HepG2 (cell line): ENCODE measurements around the gene HLF. TPM values are rescaled to one million over a fixed set of nuclear protein-coding genes. Genes with fewer than 3 reads are reported as not detected.

Experiments used
- ARNTL ChIP-seq: sonication (generic); formaldehyde crosslinking; IDR thresholded peaks from 2 replicates; pipeline ENCODE4 v1.4.0; 2020; ENCODE audit warnings: mild to moderate bottlenecking, missing genetic modification reagents
- EEA1 ChIP-seq: sonication (generic); formaldehyde crosslinking; IDR thresholded peaks from 2 replicates; pipeline ENCODE4 v1.5.1; 2020; ENCODE audit warnings: mild to moderate bottlenecking, missing genetic modification reagents, borderline replicate concordance
- ELK4 ChIP-seq: sonication (generic); formaldehyde crosslinking; IDR thresholded peaks from 2 replicates; pipeline ENCODE4 v1.9.0; 2021; ENCODE audit warnings: missing genetic modification reagents, borderline replicate concordance
- GABPB1 ChIP-seq: IDR thresholded peaks from 2 replicates; pipeline ENCODE4 v1.6.1; 2016; ENCODE audit warnings: mild to moderate bottlenecking, missing genetic modification reagents, moderate library complexity, missing compliant biosample characterization
- HES4 ChIP-seq: sonication (generic); formaldehyde crosslinking; IDR thresholded peaks from 2 replicates; pipeline ENCODE4 v1.9.0; 2021; ENCODE audit warnings: mild to moderate bottlenecking, missing genetic modification reagents, borderline replicate concordance
- HHEX ChIP-seq: IDR thresholded peaks from 2 replicates; pipeline ENCODE4 v1.6.1; 2016; ENCODE audit warnings: control low read depth
- KDM3A ChIP-seq: IDR thresholded peaks from 2 replicates; pipeline ENCODE4 v1.6.1; 2018; ENCODE audit warnings: low read depth, missing compliant biosample characterization
- MED8 ChIP-seq: sonication (generic); formaldehyde crosslinking; IDR thresholded peaks from 2 replicates; pipeline ENCODE4 v1.8.1; 2023; ENCODE audit warnings: mild to moderate bottlenecking, missing genetic modification reagents; ENCODE audit not compliant: insufficient replicate concordance
- MLX ChIP-seq: IDR thresholded peaks from 2 replicates; pipeline ENCODE4 v1.6.1; 2016
- MXI1 ChIP-seq: IDR thresholded peaks from 3 replicates; pipeline ENCODE4 v1.6.1; 2012; ENCODE audit warnings: low read depth, low read length, inconsistent platforms, borderline replicate concordance
- MZF1 ChIP-seq: sonication (generic); formaldehyde crosslinking; IDR thresholded peaks from 2 replicates; pipeline ENCODE4 v1.8.1; 2023; ENCODE audit warnings: mild to moderate bottlenecking, missing genetic modification reagents, borderline replicate concordance
- RBFOX2 ChIP-seq: fragments of 200-400 bp; formaldehyde crosslinking; IDR thresholded peaks from 2 replicates; pipeline ENCODE4 v1.6.1; 2017; ENCODE audit warnings: low read depth, mild to moderate bottlenecking, low read length
- TBX3 ChIP-seq: fragments of 450-650 bp; IDR thresholded peaks from 2 replicates; pipeline ENCODE4 v1.6.1; 2017; ENCODE audit warnings: antibody characterized with exemption, mild to moderate bottlenecking, inconsistent platforms, borderline replicate concordance
- TEAD3 ChIP-seq: optimal IDR thresholded peaks from 2 replicates; pipeline ENCODE3; 2016; ENCODE audit warnings: borderline replicate concordance
- ZBTB2 ChIP-seq: sonication (generic); formaldehyde crosslinking; IDR thresholded peaks from 2 replicates; pipeline ENCODE4 v1.8.0; 2022; ENCODE audit warnings: low read depth, missing genetic modification reagents
- ZIK1 ChIP-seq: sonication (generic); formaldehyde crosslinking; IDR thresholded peaks from 2 replicates; pipeline ENCODE4 v1.5.0; 2020; ENCODE audit warnings: mild to moderate bottlenecking, low read depth, missing genetic modification reagents, borderline replicate concordance
- ZNF121 ChIP-seq: sonication (generic); formaldehyde crosslinking; IDR thresholded peaks from 2 replicates; pipeline ENCODE4 v1.5.0; 2020; ENCODE audit warnings: mild to moderate bottlenecking, missing genetic modification reagents
- ZNF207 ChIP-seq: fragments of 450-650 bp; IDR thresholded peaks from 2 replicates; pipeline ENCODE4 v1.6.1; 2016; ENCODE audit warnings: antibody characterized with exemption, borderline replicate concordance
- ZNF234 ChIP-seq: sonication (generic); formaldehyde crosslinking; conservative IDR thresholded peaks from 2 replicates; pipeline ENCODE4 v1.5.1; 2020; ENCODE audit warnings: mild to moderate bottlenecking, missing genetic modification reagents
- ZNF24 ChIP-seq: fragments of 450-650 bp; IDR thresholded peaks from 2 replicates; pipeline ENCODE4 v1.6.1; 2017; ENCODE audit warnings: antibody characterized with exemption, mild to moderate bottlenecking
- ZNF256 ChIP-seq: sonication (generic); formaldehyde crosslinking; conservative IDR thresholded peaks from 2 replicates; pipeline ENCODE4 v1.4.0; 2020; ENCODE audit warnings: missing genetic modification reagents
- ZNF569 ChIP-seq: sonication (generic); formaldehyde crosslinking; IDR thresholded peaks from 2 replicates; pipeline ENCODE4 v1.5.0; 2020; ENCODE audit warnings: mild to moderate bottlenecking, missing genetic modification reagents, moderate library complexity, borderline replicate concordance
- ZNF589 ChIP-seq: sonication (generic); formaldehyde crosslinking; conservative IDR thresholded peaks from 2 replicates; pipeline ENCODE4 v1.8.0; 2022; ENCODE audit warnings: mild to moderate bottlenecking, moderate library complexity, missing genetic modification reagents
- ZNF597 ChIP-seq: sonication (generic); formaldehyde crosslinking; IDR thresholded peaks from 2 replicates; pipeline ENCODE4 v1.5.0; 2020; ENCODE audit warnings: missing genetic modification reagents
- ZNF777 ChIP-seq: sonication (generic); formaldehyde crosslinking; IDR thresholded peaks from 2 replicates; pipeline ENCODE4 v1.4.0; 2020; ENCODE audit warnings: missing genetic modification reagents
- ZNF891 ChIP-seq: sonication (generic); formaldehyde crosslinking; IDR thresholded peaks from 2 replicates; pipeline ENCODE4 v1.5.0; 2020; ENCODE audit warnings: mild to moderate bottlenecking, missing genetic modification reagents
- ZSCAN12 ChIP-seq: sonication (generic); formaldehyde crosslinking; IDR thresholded peaks from 2 replicates; pipeline ENCODE4 v1.9.0; 2021; ENCODE audit warnings: mild to moderate bottlenecking, missing genetic modification reagents
- polyA plus RNA-seq, 8 experiments: library from polyadenylated mRNA; depleted of rRNA in 3 of 8; stranded (reverse) in 7 of 8; unstranded in 1 of 8; fragments of >200 nt; fragmentation: Illumina TruSeq in 4 of 8; extraction: Trizol in 4 of 8; gene quantifications; 2 replicates each; pipeline versions ENCODE4 v1.2.1 to v1.2.3, GENCODE V29; 2011 to 2016; ENCODE audit warnings: low read depth in 4 of 8, missing spikeins in 1 of 8, mixed read lengths in 1 of 8; ENCODE audit not compliant: insufficient read depth in 1 of 8
- total RNA-seq, 5 experiments: library from RNA; depleted of rRNA; stranded (reverse); fragments of >200 nt; fragmentation: Illumina TruSeq; extraction: Trizol; gene quantifications; 2 replicates each; pipeline ENCODE4 v1.2.3, GENCODE V29; 2016; ENCODE audit warnings: low read depth in 1 of 5

Gene HLF
- total and polyA plus RNA-seq, 2 of the 13 experiments (the other 11 are each of a cell fraction or from before 2014, with no cell fraction given): 202 to 346 TPM

- TF ChIP-seq MED8 (CRISPR knock-in tag) (no peak), MLX (CRISPR knock-in tag) (no peak), MXI1 (no peak), GABPB1 (no peak), KDM3A (CRISPR knock-in tag) (no peak), ZNF891 (CRISPR knock-in tag) (no peak), ZNF234 (CRISPR knock-in tag) (no peak), ZNF24 (no peak), TEAD3 (CRISPR knock-in tag) (no peak), ZNF256 (peak; percentile 58; the same call in 1 of the 2 replicates), ZIK1 (CRISPR knock-in tag) (no peak), HHEX (CRISPR knock-in tag) (no peak), ZNF597 (no peak), ELK4 (CRISPR knock-in tag) (no peak), RBFOX2 (peak; percentile 78), ZBTB2 (CRISPR knock-in tag) (no peak), ZNF777 (CRISPR knock-in tag) (peak; percentile 42; the same call in 1 of the 2 replicates), ARNTL (CRISPR knock-in tag) (no peak), ZNF569 (CRISPR knock-in tag) (no peak), ZNF121 (CRISPR knock-in tag) (no peak), MZF1 (CRISPR knock-in tag) (0 out of 2 replicates have a peak, but pooled peaks have one; percentile 69), HES4 (no peak), EEA1 (CRISPR knock-in tag) (no peak), ZSCAN12 (no peak), ZNF207 (no peak), TBX3 (no peak), ZNF589 (no peak)
Measured at GRCh38 chr17:55284944-55285339, 20.2 kb downstream of the HLF start (continued).
